ENCODE data around the gene PKD1L1.
"Not testable (repeated sequence)": the region's sequence is repeated elsewhere in the genome, so short reads cannot be mapped to it uniquely, and the experiment has no call there.

PKD1L1 gene

GRCh38 chr7:47771336-47771989 lies 176.8 kb downstream of the PKD1L1 start:
- no peak for FAIRE-seq
- no peak for DNase-seq (ENCODE audit: low spot score)

GRCh38 chr7:47766126-47766525 lies 182.1 kb downstream of the PKD1L1 start:
- no peak for DNase-seq (ENCODE audit: low spot score)
- FAIRE-seq, result no peak

- FAIRE-seq (no peak), DNase-seq (ENCODE audit: low spot score) (no peak)
These were observed 182.8 kb downstream of the PKD1L1 start for GRCh38 chr7:47765373-47765979.

- FAIRE-seq, result no peak
These were observed 183.5 kb downstream of the PKD1L1 start for GRCh38 chr7:47764746-47765145.

GRCh38 chr7:47763063-47763974 lies 184.9 kb downstream of the PKD1L1 start:
- FAIRE-seq (peak; percentile 50), DNase-seq (ENCODE audit: low spot score) (peak; percentile 76)

More at GRCh38 chr7:47764746-47765145, 183.5 kb downstream of the PKD1L1 start:
- DNase-seq (ENCODE audit: low spot score), result no peak

- no peak for FAIRE-seq
These were observed 185.6 kb downstream of the PKD1L1 start for GRCh38 chr7:47762746-47763062.

GRCh38 chr7:47762207-47762606 lies 186.1 kb downstream of the PKD1L1 start:
- FAIRE-seq, result no peak
- DNase-seq (ENCODE audit: low spot score), result no peak

More at GRCh38 chr7:47762746-47763062, 185.6 kb downstream of the PKD1L1 start:
- no peak for DNase-seq (ENCODE audit: low spot score)

GRCh38 chr7:47759056-47759706 lies 189.1 kb downstream of the PKD1L1 start:
- DNase-seq (ENCODE audit: low spot score), result no peak
- FAIRE-seq, result no peak

GRCh38 chr7:47758546-47758945 lies 189.7 kb downstream of the PKD1L1 start:
- no peak for FAIRE-seq
- no peak for DNase-seq (ENCODE audit: low spot score)

GRCh38 chr7:47757921-47758411 lies 190.3 kb downstream of the PKD1L1 start:
- peak; percentile 50 for DNase-seq (ENCODE audit: low spot score)
- FAIRE-seq, result peak; percentile 59

- no peak for FAIRE-seq
- no peak for DNase-seq (ENCODE audit: low spot score)
These were observed 191.6 kb downstream of the PKD1L1 start for GRCh38 chr7:47756636-47757035.

GRCh38 chr7:47755248-47755647 lies 193.0 kb downstream of the PKD1L1 start:
- FAIRE-seq (no peak), DNase-seq (ENCODE audit: low spot score) (no peak)

- FAIRE-seq, result not testable (repeated sequence)
These were observed 196.5 kb downstream of the PKD1L1 start for GRCh38 chr7:47751724-47752123.

GRCh38 chr7:47751043-47751442 lies 197.2 kb downstream of the PKD1L1 start:
- FAIRE-seq, result no peak
- DNase-seq (ENCODE audit: low spot score), result no peak

More at GRCh38 chr7:47751724-47752123, 196.5 kb downstream of the PKD1L1 start:
- DNase-seq (ENCODE audit: low spot score), result not testable (repeated sequence)

GRCh38 chr7:47748041-47748440 lies 200.2 kb downstream of the PKD1L1 start:
- FAIRE-seq, result no peak
- no peak for DNase-seq (ENCODE audit: low spot score)

GRCh38 chr7:47747160-47747559 lies 201.1 kb downstream of the PKD1L1 start:
- no peak for FAIRE-seq
- DNase-seq (ENCODE audit: low spot score), result no peak

- no peak for FAIRE-seq
- no peak for DNase-seq (ENCODE audit: low spot score)
These were observed 201.8 kb downstream of the PKD1L1 start for GRCh38 chr7:47746468-47746867.

GRCh38 chr7:47744883-47745282 lies 203.4 kb downstream of the PKD1L1 start:
- FAIRE-seq, result no peak

GRCh38 chr7:47743965-47744591 lies 204.2 kb downstream of the PKD1L1 start:
- FAIRE-seq (peak; percentile 48), DNase-seq (ENCODE audit: low spot score) (no peak)

More at GRCh38 chr7:47744883-47745282, 203.4 kb downstream of the PKD1L1 start:
- DNase-seq (ENCODE audit: low spot score), result no peak

GRCh38 chr7:47741984-47742383 lies 206.3 kb downstream of the PKD1L1 start:
- no peak for DNase-seq (ENCODE audit: low spot score)
- FAIRE-seq, result no peak

GRCh38 chr7:47739891-47740290 lies 208.4 kb downstream of the PKD1L1 start:
- DNase-seq (ENCODE audit: low spot score), result no peak
- FAIRE-seq, result no peak

All from urothelium cell line (cell line).